HG03039 (cell line): ENCODE data around the gene PRUNE2.

ENCODE experiments used
- ATAC-seq: cut with Tn5 transposase; IDR thresholded peaks from one replicate; pipeline ENCODE4 v1.9.1; 2021; ENCODE audit warnings: mild to moderate bottlenecking, moderate library complexity; ENCODE audit not compliant: unreplicated experiment

PRUNE2 gene

DNA sequence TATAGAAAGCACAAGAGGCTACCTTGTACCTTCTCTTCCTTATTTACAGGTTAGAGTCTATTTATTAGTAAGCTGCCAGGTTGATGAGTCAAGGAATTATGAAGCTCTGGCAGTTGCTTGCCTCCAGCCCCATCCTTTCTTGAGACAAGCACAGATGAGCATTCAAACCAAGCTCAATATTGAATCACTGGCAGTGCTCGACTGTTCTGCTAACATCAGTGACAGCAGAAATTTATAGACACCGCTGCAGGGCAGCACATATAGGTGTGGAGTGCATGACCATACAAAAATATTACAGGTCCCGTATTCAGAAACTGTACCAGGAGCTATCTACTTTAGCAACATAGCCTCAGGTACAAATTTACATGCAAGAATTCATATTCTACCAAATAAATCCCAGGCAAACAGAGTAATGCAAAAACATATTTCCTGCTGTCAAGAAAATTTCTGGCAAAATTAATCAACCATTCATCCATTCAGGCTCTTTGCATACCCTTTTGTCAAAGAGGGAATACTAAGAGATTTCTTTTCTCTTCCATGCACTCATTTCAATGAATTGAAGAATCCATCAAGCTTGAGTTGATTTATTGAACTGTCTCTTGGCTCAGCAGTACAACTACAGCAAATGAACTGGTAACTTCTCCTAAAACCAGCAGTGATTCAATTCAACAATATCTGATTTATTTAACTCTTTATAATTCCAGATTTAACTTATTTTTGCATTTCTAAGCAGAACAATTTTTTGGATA lies 168.6 kb downstream of the PRUNE2 start:
- no peak for ATAC-seq

DNA sequence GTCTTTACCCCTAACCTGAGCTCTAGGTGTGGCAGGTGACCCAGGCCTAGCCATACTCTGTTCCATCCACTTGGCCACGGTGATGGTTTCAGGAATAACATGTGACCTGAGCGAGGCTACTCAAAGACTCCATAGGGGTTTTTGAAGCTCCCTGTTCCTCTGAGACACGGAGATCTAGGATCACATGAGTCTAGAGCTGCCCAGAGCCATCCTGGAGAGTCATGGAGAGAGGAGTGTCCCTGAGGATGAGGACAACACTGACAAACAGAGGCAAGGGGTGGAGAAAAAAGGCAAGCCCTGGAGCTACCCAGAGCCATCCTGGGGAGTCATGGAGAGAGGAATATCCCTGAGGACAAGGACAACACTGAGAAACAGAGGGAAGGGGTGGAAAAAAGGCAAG lies 171.2 kb downstream of the PRUNE2 start:
- ATAC-seq = no peak

DNA sequence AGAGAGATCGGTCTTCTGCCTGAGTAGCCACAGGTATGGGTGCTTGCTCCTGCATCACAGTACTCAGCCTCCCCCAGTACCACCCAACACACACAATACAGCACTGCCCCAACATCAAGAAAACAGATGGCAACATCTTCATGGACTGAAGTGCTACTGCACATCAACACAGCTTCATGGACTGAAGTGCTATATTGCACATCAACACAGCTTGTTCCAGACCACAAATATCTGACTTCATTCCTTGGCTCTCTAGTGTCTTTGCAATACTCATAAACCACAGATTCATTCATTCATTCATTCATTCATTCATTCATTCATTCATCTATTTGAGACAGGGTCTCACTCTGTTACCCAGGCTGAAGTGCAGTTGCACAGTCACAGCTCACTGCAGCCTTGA lies 172.8 kb downstream of the PRUNE2 start:
- ATAC-seq = no peak

DNA sequence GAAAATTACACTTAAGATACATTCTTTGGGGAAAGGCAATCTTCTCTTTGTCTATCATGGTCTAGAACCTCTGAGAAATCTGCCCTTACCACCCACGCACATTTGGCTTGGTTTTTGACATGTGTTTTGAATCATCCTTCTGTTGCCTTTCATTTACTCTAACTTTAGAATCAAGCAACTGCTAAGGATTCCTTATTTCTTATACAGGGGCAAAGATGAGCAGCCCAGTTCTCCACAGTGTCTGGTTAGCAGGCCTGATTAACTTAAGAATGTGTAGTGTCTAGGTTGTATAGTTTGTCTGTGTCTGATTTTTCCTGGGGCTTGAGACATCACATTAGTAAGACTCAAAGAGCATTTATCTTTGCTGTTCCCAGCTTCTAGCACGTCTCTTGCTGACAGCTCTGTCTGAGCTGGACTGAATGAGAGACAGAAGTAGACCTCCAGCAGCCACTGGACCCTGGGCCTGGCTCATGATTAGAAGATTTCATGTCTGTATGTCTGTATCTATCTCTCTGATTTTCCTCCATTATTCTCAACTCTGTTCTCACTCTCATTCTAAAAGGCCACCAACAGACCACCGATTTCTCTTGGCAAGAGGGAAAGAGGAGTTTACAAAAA lies 173.5 kb downstream of the PRUNE2 start:
- ATAC-seq = no peak

DNA sequence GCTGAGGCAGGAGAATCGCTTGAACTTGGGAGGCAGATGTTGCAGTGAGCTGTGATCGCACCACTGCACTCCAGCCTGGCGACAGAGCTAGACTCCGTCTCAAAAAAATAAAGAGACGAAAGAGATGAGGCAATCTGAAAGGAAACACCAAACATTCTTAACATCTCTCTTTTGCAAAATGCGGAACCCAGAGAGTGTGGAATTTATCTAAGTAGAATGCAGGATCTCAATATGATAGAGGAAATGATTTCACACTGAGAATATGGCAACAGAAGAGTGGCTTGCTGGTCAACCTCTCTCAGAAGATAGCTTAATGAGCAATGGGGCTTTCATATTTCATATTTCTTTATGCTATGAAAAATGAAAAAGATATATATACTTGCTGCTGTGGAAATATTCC lies 175.1 kb downstream of the PRUNE2 start:
- ATAC-seq = no peak

DNA sequence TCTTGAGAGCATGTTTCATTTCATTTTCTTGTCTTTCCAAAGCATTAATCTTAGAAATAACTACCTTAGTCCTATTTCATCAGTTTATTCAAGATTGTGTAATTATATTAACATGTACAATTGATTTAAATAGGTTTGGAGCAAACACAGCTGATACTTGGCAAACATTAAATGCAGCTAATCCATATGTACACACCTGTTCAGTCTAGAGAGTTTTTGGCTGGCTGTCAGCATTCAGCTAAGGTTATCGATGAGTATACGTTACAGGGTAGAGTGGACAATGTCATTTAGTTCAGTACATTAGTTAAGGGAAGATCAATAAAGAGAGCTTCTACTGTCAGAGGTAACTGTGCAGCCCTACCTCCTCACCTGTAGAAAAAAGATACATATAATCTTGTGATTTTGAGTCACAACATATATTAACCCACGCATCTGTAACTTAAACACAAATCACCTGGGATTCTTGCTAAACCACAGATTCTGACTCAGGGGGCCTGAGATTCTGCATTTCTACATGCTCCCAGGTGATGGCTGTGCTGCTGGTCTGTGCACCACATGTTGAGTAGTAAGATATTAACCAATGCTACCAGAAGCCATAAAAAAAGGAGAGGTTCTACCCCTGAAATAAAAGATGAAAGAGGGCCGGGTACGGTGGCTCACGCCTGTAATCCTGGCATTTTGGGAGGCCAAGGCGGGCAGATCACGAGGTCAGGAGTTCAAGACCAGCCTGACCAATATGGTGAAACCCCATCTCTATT lies 175.8 kb downstream of the PRUNE2 start:
- no peak for ATAC-seq

DNA sequence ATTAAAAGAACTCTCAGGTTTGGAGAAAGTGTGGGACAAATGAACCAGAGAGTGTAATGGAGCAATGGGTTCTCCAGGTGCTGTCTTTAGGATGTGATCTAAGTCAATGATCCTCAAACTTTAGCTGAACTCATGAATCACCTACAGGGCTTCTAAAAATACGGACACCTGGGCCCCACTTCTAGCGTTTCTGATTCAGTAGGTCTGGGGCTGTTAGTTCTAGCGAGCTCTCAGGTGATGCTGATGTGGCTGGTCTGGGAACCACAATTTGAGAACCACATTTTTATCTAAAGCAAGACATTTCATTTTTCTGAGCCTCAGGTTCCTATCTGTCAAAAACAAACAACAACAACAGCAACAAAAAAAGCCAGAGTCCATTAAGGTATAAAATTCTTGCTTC lies 176.8 kb downstream of the PRUNE2 start:
- ATAC-seq = no peak

DNA sequence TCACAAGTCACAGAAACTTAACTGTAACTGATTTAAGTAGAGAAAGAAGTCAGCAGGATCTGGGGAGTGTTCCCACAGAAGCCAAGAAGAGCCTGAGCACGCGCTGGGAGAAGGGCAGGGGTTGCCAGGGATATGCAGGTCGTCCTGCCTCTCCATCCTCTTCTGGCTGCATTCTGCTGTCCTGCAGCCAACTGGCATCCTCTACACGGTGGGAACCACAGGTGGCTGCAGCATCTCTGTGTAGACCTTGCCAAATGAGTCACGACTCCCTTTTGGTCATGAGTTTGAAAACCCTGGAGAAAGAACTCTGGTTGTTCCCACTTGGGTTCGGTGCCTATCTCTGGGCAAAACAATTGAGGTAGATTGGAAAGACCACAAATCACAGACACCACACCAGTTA lies 180.0 kb downstream of the PRUNE2 start:
- ATAC-seq = no peak

DNA sequence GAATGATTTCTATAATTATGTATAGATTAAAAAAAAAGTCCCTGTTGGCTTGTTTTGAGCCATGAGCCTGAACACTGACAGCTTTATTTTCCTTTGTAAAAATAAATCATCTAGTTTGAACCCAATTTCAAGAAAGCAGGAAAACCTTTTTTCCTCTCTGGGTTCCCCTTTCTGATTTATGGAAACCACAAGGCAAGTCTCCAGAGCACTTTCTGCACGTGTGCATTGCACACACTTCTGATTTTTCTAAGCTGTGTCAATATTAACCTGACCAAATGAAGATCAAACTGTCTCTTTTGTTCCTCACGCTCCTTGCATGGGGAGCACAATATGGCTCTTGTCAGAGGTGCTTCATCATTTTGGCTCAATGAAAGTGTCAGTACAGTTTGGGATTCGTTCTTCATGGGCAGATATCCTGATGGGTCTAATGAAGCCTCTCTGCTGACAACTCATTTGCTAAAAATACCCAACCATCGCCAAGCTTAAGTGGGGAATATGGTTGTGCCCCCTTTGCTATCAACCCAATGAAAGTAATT lies 180.8 kb downstream of the PRUNE2 start:
- ATAC-seq = no peak

DNA sequence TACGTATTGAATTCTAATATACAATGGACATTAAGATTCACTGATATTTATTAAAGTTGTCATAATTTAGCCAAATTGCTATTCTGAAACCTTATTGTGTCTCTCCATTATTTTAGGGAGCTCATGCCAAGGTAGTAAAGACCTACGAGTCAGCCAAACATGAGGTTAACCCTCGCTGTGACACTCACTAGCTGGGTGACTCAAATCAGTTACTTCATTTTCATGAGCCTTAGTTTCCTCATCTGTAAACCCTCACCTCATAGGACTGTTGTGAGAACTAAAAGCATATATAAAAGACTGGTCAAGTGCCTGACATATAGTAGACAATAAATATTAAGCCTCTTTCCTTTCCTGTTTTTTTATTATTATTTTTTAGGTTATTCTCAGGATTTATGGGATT lies 185.7 kb downstream of the PRUNE2 start:
- no peak for ATAC-seq

DNA sequence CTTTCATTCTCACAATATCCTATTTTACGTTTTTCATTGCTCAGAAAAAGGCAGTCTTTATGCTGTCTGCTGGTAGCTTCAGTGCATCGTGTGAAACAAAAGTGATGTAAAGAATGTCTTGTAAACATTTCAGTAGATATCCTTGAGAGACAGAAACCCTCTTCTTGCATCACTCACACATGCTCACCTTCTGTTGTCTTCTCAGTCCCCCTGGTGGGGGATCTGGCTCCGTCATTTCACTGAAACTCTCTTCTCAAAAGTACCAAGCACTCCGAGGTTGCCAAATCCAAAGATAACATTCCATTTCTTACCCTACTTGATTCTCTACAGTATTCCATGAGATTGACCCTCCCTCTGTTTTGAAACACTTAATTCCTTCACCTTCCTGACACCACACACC lies 187.7 kb downstream of the PRUNE2 start:
- ATAC-seq = no peak

DNA sequence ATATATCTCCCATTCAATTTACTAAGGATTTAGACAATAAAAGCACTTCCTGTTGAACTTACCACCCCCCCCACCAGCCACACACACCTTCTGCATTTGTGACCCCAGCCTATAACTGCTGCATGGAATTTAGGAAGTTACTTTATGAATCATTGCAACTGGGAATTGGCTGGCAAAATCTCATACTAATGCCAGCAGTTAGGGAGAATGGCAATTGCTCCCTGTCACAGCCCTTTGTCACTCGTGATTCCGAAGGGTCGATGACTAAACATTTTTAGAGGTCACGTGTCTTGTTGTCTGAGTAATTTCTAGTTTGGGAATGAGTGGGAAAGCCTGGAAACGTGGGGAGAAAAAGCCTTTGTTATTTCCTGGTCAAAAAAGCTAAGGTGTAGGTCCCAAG lies 188.3 kb downstream of the PRUNE2 start:
- no peak for ATAC-seq

DNA sequence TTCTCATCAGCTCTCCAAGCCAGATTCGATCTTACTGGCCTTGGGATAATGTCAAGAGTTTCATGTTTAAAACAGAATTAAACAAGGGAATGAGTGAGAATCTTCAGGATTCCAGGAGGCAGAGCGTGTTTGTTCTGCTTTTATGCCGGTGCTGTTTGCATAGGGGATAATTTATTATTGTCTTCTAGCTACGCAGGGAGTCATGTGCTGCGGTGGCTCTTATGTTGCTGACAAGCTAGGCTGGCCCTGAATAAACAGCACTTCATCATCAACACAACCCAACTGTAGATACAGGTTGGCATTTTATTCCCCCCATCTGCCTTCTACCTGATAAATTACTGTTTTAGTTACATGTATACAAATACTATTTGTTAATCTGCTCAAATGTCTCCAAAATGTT lies 188.7 kb downstream of the PRUNE2 start:
- ATAC-seq = no peak

DNA sequence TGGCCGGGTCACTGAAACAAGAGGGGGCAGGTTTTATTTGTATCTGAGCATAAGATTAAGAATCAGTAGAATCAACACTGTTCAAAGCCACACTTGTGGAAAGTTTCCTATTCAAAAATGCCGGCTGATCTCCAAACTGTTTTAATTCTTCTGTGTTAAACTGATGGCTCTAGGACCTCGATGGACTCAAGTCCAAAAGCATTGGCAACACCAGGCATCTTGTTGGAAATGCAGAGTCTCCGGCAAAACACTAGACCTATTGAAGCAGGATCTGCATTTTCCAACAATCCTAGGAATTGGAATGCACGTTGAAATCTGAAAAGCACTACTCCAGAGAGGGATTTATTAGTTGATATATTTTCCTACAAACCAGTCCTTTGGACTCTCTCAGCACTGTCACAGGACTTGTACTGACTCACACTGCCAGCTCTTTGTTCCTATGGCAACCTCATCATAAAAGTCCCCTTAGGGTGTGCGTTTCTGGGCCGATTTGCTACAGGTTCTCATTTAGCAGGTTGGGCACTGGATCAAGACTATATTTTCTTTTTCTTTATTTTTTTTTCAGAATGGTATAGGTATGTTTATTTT lies 189.7 kb downstream of the PRUNE2 start:
- ATAC-seq = no peak

DNA sequence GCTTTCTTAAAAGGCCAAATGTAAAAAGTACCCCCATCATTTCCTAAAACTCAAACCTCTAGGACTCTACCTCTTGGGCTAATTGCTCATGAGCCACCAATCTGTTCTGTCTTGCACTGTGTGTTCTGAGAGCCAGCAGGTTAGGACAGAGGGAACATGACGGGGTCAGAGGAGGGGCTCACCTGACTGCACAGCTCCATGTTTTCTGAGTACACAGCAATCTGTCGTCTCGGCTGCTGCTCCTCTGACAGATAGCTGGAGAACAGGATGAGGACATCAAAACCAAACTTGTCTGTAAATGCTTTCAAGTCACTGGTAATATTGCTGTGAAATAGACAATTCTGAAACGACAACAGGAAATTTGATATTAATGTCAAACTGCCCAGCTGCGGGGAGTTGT lies 192.5 kb downstream of the PRUNE2 start:
- ATAC-seq = no peak

DNA sequence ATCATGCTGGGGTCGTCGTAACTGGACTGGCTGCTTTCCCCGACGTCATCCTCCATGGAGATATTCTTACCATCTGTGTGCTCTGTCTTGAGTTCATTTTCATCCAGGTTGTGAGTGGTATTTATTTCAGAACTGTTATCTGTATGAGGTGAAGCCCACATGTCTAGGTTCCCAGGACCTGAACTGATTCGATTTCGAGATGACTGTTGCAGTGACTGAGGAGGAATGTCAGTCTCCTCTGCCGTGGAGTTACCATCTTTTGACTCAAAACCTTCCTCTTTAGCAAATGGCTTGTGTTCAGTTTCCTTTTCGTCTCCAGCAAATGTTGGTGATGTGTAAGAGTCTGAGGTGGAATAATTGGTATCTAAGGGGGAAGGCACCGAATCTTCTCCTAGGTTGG lies 196.9 kb downstream of the PRUNE2 start:
- peak; percentile 38 for ATAC-seq

DNA sequence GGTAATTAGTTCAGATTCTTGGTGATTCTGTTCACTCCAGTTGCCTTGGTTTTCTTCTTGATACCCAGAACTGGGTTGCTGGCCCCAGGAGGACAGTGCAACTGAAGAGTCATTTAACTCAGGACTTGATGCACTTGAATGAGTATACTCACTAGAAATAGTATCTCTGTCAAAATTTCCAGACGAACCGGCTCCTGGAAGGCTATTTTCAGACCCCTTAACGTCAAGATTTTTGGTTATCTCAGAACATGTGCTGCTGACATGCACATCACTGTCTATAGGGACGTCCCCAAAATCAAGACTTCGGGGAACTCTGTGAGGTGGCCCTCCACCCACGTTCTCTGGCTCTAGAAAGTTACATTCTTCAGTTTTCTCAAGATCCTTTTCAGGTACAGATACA lies 198.4 kb downstream of the PRUNE2 start:
- peak; percentile 65 for ATAC-seq

DNA sequence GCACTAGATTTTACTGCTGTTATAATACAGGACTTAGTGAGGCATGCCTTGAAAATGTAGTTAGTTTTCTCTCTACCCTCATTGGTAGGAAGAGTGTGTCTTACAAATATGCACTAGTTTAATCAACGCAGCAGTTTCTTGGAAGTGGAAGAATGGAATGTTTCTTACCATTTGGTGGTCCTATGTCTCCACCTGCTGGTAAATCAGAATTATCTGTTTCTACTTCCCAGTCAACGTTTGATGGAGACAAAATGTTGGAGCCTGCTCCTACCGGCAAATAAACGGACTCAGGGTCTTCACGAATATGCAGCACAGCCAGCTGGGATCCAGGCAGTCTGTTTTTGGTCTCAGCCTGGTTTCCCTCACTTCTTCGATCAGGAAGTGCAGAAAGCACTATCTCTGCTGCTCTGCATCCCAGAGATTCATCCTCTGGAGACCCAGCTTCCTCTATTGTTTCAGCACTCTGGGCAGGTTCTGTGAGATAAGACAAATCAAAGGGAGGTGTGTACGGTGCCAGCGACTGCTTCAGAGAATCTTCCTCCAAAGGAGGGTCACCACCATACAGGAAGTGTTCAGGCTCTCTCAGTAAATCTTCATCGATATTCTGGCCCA lies 201.2 kb downstream of the PRUNE2 start:
- no peak for ATAC-seq

DNA sequence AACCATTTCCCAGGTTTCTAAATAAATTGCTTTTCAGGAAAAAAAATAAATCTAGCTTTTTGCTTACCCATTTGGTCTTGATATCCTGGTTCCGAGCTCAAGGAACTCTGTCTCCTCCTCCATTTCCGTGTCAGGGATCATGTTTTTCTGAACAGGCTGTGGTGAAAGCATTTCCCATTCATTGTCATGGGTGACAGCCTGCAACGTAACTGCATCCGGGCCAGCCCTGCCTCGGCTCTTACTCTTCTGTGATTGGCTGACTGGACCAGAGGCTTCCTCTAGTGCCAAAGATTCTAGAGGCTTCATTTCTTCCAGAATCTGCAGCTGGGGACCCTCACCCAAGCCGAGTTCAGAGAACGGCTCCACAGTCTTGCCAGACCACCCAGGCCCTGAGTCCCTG lies 202.6 kb downstream of the PRUNE2 start:
- no peak for ATAC-seq

DNA sequence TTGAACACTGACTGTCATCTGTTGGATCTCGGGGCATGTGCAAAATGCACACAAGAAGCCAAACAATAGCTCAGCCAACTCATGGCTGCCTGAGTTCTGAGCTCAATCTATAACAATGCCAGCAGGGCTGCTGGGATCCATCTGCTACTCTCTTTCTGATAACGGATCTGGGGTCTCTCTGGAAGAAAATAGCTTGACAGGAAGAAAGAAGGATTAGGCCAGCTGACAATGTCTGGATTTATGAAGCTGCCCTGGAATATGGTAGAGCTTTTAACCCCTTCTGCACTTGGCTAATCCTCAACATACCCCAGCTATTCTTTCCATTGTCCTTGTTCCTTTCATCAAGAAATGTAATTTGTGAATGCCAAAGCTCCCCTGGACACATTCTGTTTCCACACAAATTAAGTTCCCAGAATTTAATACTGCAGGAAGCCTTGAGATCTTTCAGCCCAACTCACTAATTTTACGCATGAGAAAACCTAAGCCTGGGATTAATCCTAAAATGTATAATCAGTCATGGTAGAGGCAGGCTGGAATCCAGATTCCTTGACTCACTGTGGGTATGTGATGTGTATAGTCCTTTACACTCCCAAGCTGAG lies 204.4 kb downstream of the PRUNE2 start:
- no peak for ATAC-seq

DNA sequence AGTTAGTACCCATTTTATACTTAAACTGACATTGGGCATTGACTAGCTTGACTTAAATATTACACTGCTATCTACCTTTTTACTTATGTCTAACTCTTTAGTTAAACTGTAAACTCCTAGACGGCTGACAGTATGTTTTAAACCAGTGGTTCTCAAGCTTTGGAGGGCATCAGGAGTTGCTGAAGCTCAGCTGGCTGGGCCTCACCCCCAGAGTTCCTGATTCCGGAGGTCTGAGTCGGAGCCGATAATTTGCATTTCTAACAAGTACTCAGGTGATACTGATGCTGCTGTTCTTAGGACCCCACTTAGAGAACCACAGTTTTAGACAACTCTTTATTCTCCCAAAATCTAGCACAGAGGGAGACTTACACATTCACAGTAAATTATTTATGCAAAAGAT lies 205.0 kb downstream of the PRUNE2 start:
- ATAC-seq = no peak
